ENCODE results near the gene ANKS6.

- no peak for TF ChIP-seq CTCF (IDR thresholded peaks at IDR 0.05)
- no peak for TF ChIP-seq POLR2A (IDR thresholded peaks at IDR 0.05)
These were observed 7.7 kb upstream of the ANKS6 start for GRCh38 chr9:98804083-98804482.
